Hepatocyte (in vitro differentiated cells): ENCODE results near the gene STON1.

Experiments used
- EZH2 ChIP-seq: fragments of 200-600 bp; sonication (generic); IDR thresholded peaks from 2 replicates; pipeline ENCODE4 v1.6.1; 2016; ENCODE audit warnings: antibody characterized with exemption, mild to moderate bottlenecking, borderline replicate concordance
- EZH2phosphoT487 ChIP-seq: fragments of 200-600 bp; sonication (generic); IDR thresholded peaks from one replicate; pipeline ENCODE4 v1.6.1; 2018; ENCODE audit warnings: antibody characterized with exemption, mild to moderate bottlenecking, low read depth, moderate library complexity; ENCODE audit not compliant: unreplicated experiment, severe bottlenecking
- TF ChIP-seq, protein P1 (sequence below): fragments of 200-600 bp; sonication (generic); IDR thresholded peaks from 2 replicates; pipeline ENCODE4 v1.5.1; 2016; ENCODE audit warnings: antibody characterized with exemption, mild to moderate bottlenecking; ENCODE audit not compliant: poor library complexity

DNA sequence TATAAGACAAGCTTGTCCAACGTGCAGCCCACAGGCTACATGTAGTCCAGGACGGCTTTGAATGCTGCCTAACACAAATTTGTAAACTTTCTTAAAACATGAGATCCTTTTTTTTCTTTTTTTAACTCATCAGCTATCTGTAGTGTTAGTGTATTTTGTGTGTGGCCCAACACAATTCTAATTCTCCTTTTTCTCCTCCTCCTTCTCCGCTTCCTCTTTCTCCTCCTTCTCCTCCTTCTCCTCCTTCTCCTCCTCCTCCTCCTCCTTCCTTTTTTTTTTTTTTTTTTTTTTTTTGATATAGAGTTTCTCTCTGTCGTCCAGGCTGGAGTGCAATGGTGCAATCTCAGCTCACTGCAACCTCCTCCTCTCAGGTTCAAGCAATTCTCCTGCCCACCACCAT is 48.4 kb downstream of the STON1 start:
- TF ChIP-seq, protein P1, sequence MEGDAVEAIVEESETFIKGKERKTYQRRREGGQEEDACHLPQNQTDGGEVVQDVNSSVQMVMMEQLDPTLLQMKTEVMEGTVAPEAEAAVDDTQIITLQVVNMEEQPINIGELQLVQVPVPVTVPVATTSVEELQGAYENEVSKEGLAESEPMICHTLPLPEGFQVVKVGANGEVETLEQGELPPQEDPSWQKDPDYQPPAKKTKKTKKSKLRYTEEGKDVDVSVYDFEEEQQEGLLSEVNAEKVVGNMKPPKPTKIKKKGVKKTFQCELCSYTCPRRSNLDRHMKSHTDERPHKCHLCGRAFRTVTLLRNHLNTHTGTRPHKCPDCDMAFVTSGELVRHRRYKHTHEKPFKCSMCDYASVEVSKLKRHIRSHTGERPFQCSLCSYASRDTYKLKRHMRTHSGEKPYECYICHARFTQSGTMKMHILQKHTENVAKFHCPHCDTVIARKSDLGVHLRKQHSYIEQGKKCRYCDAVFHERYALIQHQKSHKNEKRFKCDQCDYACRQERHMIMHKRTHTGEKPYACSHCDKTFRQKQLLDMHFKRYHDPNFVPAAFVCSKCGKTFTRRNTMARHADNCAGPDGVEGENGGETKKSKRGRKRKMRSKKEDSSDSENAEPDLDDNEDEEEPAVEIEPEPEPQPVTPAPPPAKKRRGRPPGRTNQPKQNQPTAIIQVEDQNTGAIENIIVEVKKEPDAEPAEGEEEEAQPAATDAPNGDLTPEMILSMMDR = no peak
- TF ChIP-seq EZH2phosphoT487 = no peak
- no peak for TF ChIP-seq EZH2
